Neural progenitor cell (in vitro differentiated cells): ENCODE measurements around the gene RNF115. TPM values are rescaled to one million over a fixed set of nuclear protein-coding genes. Genes with fewer than 3 reads are reported as not detected.

Source experiments
- DNase-seq: peaks from one replicate; pipeline ENCODE4 v3.0.0-alpha.2; 2016; ENCODE audit warnings: low spot score
- H2AFZ ChIP-seq: fragments of 200-600 bp; sonication (generic); replicated peaks from 2 replicates; pipeline ENCODE4 v1.6.1; 2016; ENCODE audit warnings: antibody characterized with exemption
- H3F3A ChIP-seq: fragments of 200-600 bp; sonication (generic); 2 replicates; pipeline ENCODE4 v1.6.1; 2016; ENCODE audit warnings: antibody characterized with exemption, low read depth
- H3K27ac ChIP-seq: fragments of 200-600 bp; sonication (generic); 2 replicates; pipeline ENCODE4 v1.5.1; 2016; ENCODE audit warnings: mild to moderate bottlenecking
- H3K27me3 ChIP-seq: fragments of 200-600 bp; sonication (generic); 2 replicates; pipeline ENCODE4 v1.6.1; 2016; ENCODE audit warnings: mild to moderate bottlenecking, moderate library complexity
- H3K36me3 ChIP-seq: fragments of 200-600 bp; sonication (generic); 2 replicates; pipeline ENCODE4 v1.5.1; 2016
- H3K4me1 ChIP-seq: fragments of 200-600 bp; sonication (generic); 2 replicates; pipeline ENCODE4 v1.6.1; 2016; ENCODE audit warnings: mixed run types
- H3K4me2 ChIP-seq: fragments of 200-600 bp; sonication (generic); 2 replicates; pipeline ENCODE4 v1.6.1; 2016
- H3K4me3 ChIP-seq: fragments of 200-600 bp; sonication (generic); 2 replicates; pipeline ENCODE4 v1.5.1; 2016
- H3K79me2 ChIP-seq: fragments of 200-600 bp; sonication (generic); 2 replicates; pipeline ENCODE4 v1.6.1; 2016; ENCODE audit warnings: low read depth
- H3K9ac ChIP-seq: fragments of 200-600 bp; sonication (generic); 2 replicates; pipeline ENCODE4 v1.6.1; 2016
- H3K9me3 ChIP-seq: fragments of 200-600 bp; sonication (generic); 2 replicates; pipeline ENCODE4 v1.5.1; 2016; ENCODE audit warnings: low read depth
- H4K20me1 ChIP-seq: fragments of 200-600 bp; sonication (generic); 2 replicates; pipeline ENCODE4 v1.6.1; 2016; ENCODE audit warnings: low read depth
- H3K27ac Mint-ChIP-seq: 3 replicates; pipeline ENCODE4 v1.8.0; 2021; ENCODE audit warnings: mixed read lengths
- H3K27me3 Mint-ChIP-seq: 2 replicates; pipeline ENCODE4 v1.8.0; 2022; ENCODE audit warnings: low read depth, mild to moderate bottlenecking, inconsistent platforms, moderate library complexity, mixed read lengths; ENCODE audit not compliant: insufficient read depth
- H3K36me3 Mint-ChIP-seq: 3 replicates; pipeline ENCODE4 v1.8.0; 2021; ENCODE audit warnings: mixed read lengths
- H3K4me1 Mint-ChIP-seq: 3 replicates; pipeline ENCODE4 v1.8.0; 2021; ENCODE audit warnings: mixed read lengths
- H3K4me3 Mint-ChIP-seq: 3 replicates; pipeline ENCODE4 v1.8.0; 2021; ENCODE audit warnings: mild to moderate bottlenecking, moderate library complexity, mixed read lengths
- H3K9me3 Mint-ChIP-seq: 3 replicates; pipeline ENCODE4 v1.8.0; 2020; ENCODE audit warnings: mixed read lengths
- EZH2 ChIP-seq: fragments of 200-600 bp; sonication (generic); IDR thresholded peaks from 2 replicates; pipeline ENCODE4 v1.6.1; 2017; ENCODE audit warnings: antibody characterized with exemption, mild to moderate bottlenecking, moderate library complexity
- EZH2phosphoT487 ChIP-seq: fragments of 200-600 bp; sonication (generic); IDR thresholded peaks from 2 replicates; pipeline ENCODE4 v1.6.1; 2017; ENCODE audit warnings: antibody characterized with exemption
- total RNA-seq: library from RNA; depleted of rRNA; stranded (reverse); fragments of >200 nt; gene quantifications from 2 replicates; pipeline ENCODE4 v1.2.3, GENCODE V29; 2015; ENCODE audit warnings: low replicate concordance
- TF ChIP-seq, protein P1 (sequence below): fragments of 200-600 bp; sonication (generic); IDR thresholded peaks from 2 replicates; pipeline ENCODE4 v1.5.1; 2017; ENCODE audit warnings: antibody characterized with exemption, mild to moderate bottlenecking

RNF115 gene
- total RNA-seq, 1 donor from 2014 or later, result 12.9 TPM

GRCh38 chr1:145786271-145786670, 37.6 kb downstream of the RNF115 start:
- no peaks in the 10 kb centered on the region for H3K27me3 ChIP-seq
- TF ChIP-seq, protein P1, sequence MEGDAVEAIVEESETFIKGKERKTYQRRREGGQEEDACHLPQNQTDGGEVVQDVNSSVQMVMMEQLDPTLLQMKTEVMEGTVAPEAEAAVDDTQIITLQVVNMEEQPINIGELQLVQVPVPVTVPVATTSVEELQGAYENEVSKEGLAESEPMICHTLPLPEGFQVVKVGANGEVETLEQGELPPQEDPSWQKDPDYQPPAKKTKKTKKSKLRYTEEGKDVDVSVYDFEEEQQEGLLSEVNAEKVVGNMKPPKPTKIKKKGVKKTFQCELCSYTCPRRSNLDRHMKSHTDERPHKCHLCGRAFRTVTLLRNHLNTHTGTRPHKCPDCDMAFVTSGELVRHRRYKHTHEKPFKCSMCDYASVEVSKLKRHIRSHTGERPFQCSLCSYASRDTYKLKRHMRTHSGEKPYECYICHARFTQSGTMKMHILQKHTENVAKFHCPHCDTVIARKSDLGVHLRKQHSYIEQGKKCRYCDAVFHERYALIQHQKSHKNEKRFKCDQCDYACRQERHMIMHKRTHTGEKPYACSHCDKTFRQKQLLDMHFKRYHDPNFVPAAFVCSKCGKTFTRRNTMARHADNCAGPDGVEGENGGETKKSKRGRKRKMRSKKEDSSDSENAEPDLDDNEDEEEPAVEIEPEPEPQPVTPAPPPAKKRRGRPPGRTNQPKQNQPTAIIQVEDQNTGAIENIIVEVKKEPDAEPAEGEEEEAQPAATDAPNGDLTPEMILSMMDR, result no peak
- TF ChIP-seq EZH2phosphoT487 (no peak), EZH2 (no peak)
- no peaks in the 10 kb centered on the region for H3K9me3 Mint-ChIP-seq
- H3K4me3 ChIP-seq, result no peak overlapping the region
- H3K27ac ChIP-seq, result no peak overlapping the region
- H3K36me3 ChIP-seq, result no peaks in the 10 kb centered on the region
- no peaks in the 10 kb centered on the region for H3K27me3 Mint-ChIP-seq
- no peaks in the 10 kb centered on the region for H3F3A ChIP-seq
- no peak overlapping the region for H2AFZ ChIP-seq
- H3K4me1 Mint-ChIP-seq, result no peaks in the 10 kb centered on the region
- H3K79me2 ChIP-seq, result peaks cover 3% of the 10 kb centered on the region
- H3K27ac Mint-ChIP-seq, result no peak overlapping the region
- H3K36me3 Mint-ChIP-seq, result peaks cover 5% of the 10 kb centered on the region
- no peaks in the 10 kb centered on the region for H3K9me3 ChIP-seq
- no peak overlapping the region for H3K4me3 Mint-ChIP-seq
- H4K20me1 ChIP-seq, result peaks cover 8% of the 10 kb centered on the region
- H3K9ac ChIP-seq, result no peak overlapping the region
- H3K4me1 ChIP-seq, result peaks cover 17% of the 10 kb centered on the region
- H3K4me2 ChIP-seq, result no peak overlapping the region
- DNase-seq, result no peak

DNA sequence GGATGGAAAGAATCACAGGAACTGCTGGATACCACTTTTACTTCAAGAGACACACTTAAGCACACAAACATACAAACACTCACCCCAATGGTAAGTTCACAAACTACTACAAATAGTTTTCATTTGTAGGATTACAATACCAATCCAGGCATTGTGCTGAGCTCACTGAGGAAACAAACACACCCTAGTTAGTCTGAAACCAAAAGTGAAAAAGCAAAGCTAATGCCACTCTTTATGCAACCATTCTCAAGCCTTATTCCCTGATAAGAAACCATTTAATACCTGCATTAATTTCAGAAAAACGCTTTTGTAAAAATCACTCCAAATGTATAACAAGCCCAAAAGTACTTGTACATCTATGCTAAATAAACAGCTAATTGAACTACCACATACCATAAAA, 38.3 kb downstream of the RNF115 start:
- no peaks in the 10 kb centered on the region for H3K9me3 Mint-ChIP-seq

DNA sequence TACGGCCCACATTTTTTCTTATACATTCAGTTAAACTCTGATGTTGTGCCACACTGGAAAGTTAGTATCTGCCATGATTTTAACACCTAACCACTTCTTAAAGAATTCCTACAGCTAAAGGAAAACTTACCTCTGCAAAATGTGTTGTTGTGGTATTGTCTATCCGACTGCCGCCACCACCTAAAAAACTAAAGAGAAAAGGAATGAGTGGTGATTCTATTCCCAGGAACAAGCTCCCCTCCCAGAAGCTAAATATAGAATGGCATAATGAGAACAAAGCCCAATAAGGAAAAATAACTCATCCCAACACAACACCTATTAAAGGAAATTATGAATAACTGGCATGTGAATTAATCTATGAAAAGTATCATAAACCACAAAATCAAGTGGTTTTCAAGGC, 39.5 kb downstream of the RNF115 start:
- H3K9ac ChIP-seq, result no peak overlapping the region
- Mint-ChIP-seq H3K4me1 (no peaks in the 10 kb centered on the region), H3K27ac (no peak overlapping the region), H3K27me3 (no peaks in the 10 kb centered on the region), H3K36me3 (peaks cover 8% of the 10 kb centered on the region), H3K9me3 (no peaks in the 10 kb centered on the region), H3K4me3 (no peak overlapping the region)
- H3K36me3 ChIP-seq, result no peaks in the 10 kb centered on the region
- peaks cover 17% of the 10 kb centered on the region for H3K4me1 ChIP-seq
- TF ChIP-seq, protein P1, result no peak
- TF ChIP-seq EZH2, result no peak
- no peak for TF ChIP-seq EZH2phosphoT487
- no peak overlapping the region for H2AFZ ChIP-seq
- no peak overlapping the region for H3K4me2 ChIP-seq
- peaks cover 8% of the 10 kb centered on the region for H4K20me1 ChIP-seq
- no peaks in the 10 kb centered on the region for H3K9me3 ChIP-seq
- H3F3A ChIP-seq, result no peaks in the 10 kb centered on the region
- no peak overlapping the region for H3K4me3 ChIP-seq
- no peak for DNase-seq
- peaks cover 3% of the 10 kb centered on the region for H3K79me2 ChIP-seq
- H3K27ac ChIP-seq, result no peak overlapping the region
- no peaks in the 10 kb centered on the region for H3K27me3 ChIP-seq

More for the DNA sequence above, 38.3 kb downstream of the RNF115 start:
- peaks cover 8% of the 10 kb centered on the region for H4K20me1 ChIP-seq
- H3K4me1 ChIP-seq, result peaks cover 17% of the 10 kb centered on the region
- Mint-ChIP-seq H3K4me3 (no peak overlapping the region), H3K4me1 (no peaks in the 10 kb centered on the region), H3K27me3 (no peaks in the 10 kb centered on the region), H3K36me3 (peaks cover 8% of the 10 kb centered on the region), H3K27ac (no peak overlapping the region)
- no peak overlapping the region for H3K4me3 ChIP-seq
- no peaks in the 10 kb centered on the region for H3K27me3 ChIP-seq
- no peaks in the 10 kb centered on the region for H3K36me3 ChIP-seq
- H3K9me3 ChIP-seq, result no peaks in the 10 kb centered on the region
- DNase-seq, result no peak
- no peak overlapping the region for H2AFZ ChIP-seq
- H3F3A ChIP-seq, result no peaks in the 10 kb centered on the region
- H3K4me2 ChIP-seq, result no peak overlapping the region
- no peak overlapping the region for H3K9ac ChIP-seq
- peaks cover 3% of the 10 kb centered on the region for H3K79me2 ChIP-seq
- TF ChIP-seq EZH2 (no peak), EZH2phosphoT487 (no peak)
- TF ChIP-seq, protein P1, result no peak
- H3K27ac ChIP-seq, result no peak overlapping the region
